GM12892 (cell line): ENCODE measurements around the gene SLC35A2. TPM values are rescaled to one million over a fixed set of nuclear protein-coding genes. Genes with fewer than 3 reads are reported as not detected.

Source experiments
- DNase-seq: peaks from one replicate; pipeline ENCODE4 v3.0.0; 2011; ENCODE audit not compliant: insufficient read length
- FAIRE-seq: peaks from 2 replicates; lab custom pipeline; 2011; peaks lifted over from hg19 to GRCh38; lab: Jason Lieb, UNC
- POLR2A ChIP-seq: IDR thresholded peaks from 2 replicates; pipeline ENCODE4 v1.6.1; 2011; ENCODE audit warnings: low read depth, low read length, control low read depth
- POLR2AphosphoS5 ChIP-seq: IDR thresholded peaks from 2 replicates; pipeline ENCODE4 v1.6.1; 2011; ENCODE audit warnings: low read depth, low read length, control low read depth
- TAF1 ChIP-seq: IDR thresholded peaks from 2 replicates; pipeline ENCODE4 v1.6.1; 2011; ENCODE audit warnings: low read depth, mild to moderate bottlenecking, control low read depth, low read length, borderline replicate concordance
- polyA plus RNA-seq: library from polyadenylated mRNA; unstranded; fragments of >200 nt; gene quantifications from one replicate; pipeline ENCODE4 v1.2.1, GENCODE V29; 2012; ENCODE audit warnings: missing spikeins, inconsistent platforms; ENCODE audit not compliant: missing spikeins

SLC35A2 gene
- 8.3 TPM for polyA plus RNA-seq

DNA sequence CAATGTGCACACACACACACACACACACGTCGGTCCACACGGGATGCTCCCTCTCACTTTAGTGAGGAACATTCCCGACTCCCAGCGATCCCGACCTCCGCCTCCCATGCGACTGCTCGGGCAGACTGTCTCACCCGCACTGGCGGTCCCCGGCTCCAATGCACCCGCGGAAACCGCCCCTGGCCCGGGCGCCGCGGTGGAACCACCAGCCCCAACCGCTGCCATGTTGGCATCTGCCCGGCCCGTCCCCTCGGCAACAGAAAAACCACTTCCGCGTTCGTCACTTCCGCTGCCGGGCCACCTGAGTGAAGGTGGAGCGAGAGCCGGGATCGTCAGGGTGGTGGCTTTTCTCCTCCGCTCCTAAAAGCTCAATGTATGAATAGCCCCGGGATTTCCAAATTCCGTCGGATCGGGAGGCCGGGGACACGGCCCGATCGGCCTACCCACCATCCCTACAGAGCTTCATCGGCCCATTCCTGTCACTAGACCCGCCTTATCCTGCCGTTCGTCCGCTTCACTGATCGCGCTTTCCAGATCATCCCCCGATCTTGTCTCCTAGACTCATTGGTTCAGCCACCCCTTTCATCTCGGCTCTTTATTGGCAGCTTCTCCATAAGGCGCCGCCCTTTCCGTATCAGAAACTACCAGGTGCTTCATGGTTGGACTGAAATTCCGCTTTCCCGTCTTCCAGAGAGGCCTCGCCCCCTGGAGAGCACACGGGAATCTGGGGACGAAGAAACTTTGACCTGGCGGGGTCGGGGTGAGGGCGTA is at the start of gene SLC35A2:
SLC35A2 (minus strand) TSS at position 235 of the 771 bp plus-strand sequence; CDS start at position 225, 10 bp downstream.
- DNase-seq: peak; percentile 75
- peak; percentile 87 for FAIRE-seq
- peak; percentile 87; the same call in 1 of the 2 replicates for TF ChIP-seq POLR2AphosphoS5
- TF ChIP-seq TAF1: 0 out of 2 replicates have a peak, but pooled peaks have one; percentile 6
- peak; percentile 71 for TF ChIP-seq POLR2A

DNA sequence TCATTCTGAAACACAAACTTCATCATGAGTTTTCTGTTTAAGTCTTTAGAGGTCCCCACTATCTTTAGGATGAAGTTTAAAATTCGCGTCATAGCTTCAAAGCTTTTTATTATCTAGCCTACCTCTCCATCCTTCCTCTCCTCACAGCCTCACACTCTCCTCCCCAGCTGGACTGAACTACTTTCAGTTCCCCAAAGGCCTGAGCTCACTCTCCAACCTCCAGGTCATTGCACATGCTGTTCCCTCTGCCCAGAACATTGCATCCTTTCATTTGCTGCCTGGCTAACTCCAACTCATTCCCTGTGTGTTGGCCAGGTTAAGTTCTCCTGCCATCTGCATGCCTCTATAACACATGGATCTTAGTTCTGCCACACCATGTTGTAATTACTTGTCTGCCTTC is 48.8 kb upstream of the SLC35A2 start:
- DNase-seq (no peak), FAIRE-seq (no peak)
- TF ChIP-seq POLR2AphosphoS5: no peak
- no peak for TF ChIP-seq TAF1
- no peak for TF ChIP-seq POLR2A

DNA sequence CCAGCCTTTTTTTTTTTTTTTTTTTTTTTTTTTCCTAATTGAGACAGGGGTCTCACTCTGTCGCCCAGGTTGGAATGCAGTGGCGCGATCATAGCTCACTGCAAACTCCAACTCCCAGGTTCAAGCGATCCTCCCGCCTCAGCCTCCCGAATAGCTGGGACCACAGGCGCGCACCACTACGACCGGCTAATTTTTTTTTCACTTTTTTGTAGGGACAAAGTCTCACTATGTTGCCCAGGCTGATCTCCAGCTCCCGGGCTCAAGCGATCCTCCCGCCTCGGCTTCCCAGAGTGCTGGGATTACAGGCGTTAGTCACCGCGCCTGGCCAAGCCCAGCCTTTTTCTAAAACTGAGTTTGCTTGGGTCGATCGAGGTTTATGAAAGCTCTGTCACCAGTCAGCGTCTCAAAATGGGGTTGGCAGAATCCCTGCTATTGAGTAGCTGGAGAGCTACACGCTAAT is 47.2 kb upstream of the SLC35A2 start:
- TF ChIP-seq POLR2A (no peak), TAF1 (no peak), POLR2AphosphoS5 (no peak)

DNA sequence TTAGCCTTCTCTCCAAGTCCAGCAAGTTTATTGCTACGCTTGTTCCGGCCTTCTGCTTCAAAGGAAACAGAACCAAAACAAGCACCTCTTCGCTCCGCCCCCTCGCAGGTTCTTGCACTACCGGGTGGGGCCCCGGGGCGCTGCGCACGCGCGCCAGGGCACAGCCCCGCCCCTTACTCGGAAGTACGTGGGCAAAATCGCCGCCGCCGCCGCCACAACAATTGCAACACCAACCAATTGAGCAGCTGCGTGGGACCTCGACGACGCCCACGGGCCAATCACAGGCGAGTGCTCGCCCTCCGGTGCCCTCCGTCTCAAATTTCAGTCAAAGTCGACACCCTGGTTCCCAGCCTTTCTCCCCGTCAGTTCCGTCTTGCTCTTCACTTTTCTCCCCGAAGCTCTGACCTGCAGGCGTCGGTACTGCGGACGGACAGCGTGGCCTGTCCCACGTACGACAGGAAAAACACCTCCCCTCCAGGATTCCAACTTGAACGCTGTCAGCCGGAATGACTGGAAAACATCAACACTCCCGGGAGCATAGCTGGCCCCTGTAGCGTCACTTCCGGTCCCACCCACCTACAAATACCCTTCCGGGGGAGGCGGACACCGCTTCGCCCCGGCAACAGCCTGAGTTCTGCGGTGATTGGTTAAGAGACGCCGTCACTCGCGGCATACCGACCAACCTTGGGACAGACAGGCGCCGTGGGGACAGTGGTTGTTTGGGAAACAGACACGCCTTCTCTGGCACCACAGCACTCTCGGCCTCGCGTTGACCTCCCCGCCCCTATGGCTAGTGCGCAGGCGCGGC is 46.6 kb upstream of the SLC35A2 start:
- TF ChIP-seq POLR2A: no peak; the same call in 1 of the 2 replicates
- TF ChIP-seq TAF1: no peak
- no peak for TF ChIP-seq POLR2AphosphoS5
- FAIRE-seq (peak; percentile 98), DNase-seq (peak; percentile 83)

More for the DNA sequence above, 47.2 kb upstream of the SLC35A2 start:
- no peak for FAIRE-seq
- no peak for DNase-seq

DNA sequence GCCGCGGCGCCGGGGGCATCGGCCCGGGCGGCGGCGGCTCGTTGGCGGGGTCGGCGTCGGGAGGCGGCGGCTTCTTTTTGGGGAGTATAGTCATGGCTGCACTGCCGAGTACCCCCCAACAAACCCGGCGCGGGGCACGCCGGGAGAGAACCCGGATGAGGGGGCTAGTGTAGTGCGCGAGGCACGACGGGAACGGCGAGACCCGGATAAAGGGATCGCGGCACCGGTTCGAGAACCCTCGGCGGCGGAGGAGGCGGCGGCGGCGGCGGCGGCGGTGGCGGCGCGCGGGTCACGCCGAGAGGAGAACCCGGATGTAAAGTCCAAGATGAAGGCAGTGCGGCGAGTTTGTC is 46.0 kb upstream of the SLC35A2 start, which contains the start of gene OTUD5:
OTUD5 (minus strand) TSS at position 131 of the 350 bp plus-strand sequence; CDS start at position 94, 37 bp downstream.
- DNase-seq: peak; percentile 75
- TF ChIP-seq TAF1 (0 out of 2 replicates have a peak, but pooled peaks have one; percentile 17), POLR2A (no peak)
- peak; percentile 44 for FAIRE-seq

DNA sequence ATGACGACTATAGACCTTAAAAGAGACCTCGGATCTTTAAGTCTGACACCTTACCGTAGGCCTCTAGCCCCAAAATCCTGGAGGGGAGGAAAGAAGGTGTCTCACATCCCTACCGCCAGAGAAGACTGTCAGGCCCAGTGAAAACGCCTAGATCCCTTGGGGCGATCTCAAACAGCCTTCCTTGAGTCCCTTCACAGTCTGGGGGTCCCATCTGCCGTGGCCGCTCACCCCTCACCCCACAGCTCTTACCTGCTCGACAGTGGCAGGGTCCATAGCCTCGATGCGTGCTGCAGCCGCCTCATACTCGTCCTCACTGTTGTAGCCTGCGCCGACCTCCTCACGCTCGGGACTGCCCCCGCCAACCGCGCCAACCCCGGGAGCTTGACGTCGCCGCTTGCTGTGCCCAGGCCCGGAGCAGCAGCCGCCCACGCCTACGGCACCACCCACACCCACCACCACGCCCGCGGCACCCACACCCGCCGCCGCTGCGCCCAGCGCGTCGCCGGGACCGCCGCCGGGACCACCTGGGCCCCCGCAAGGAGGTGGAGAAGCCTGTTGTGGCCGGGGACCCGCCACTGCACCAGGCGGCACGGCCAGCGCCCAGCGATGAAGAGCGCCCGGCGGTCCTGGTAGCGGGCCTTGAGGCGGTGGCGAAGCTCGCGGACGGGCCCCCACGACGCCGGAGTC is 45.4 kb upstream of the SLC35A2 start:
- TF ChIP-seq POLR2A: no peak
- 0 out of 2 replicates have a peak, but pooled peaks have one; percentile 9 for TF ChIP-seq POLR2AphosphoS5
- FAIRE-seq: peak; percentile 78
- no peak for DNase-seq

DNA sequence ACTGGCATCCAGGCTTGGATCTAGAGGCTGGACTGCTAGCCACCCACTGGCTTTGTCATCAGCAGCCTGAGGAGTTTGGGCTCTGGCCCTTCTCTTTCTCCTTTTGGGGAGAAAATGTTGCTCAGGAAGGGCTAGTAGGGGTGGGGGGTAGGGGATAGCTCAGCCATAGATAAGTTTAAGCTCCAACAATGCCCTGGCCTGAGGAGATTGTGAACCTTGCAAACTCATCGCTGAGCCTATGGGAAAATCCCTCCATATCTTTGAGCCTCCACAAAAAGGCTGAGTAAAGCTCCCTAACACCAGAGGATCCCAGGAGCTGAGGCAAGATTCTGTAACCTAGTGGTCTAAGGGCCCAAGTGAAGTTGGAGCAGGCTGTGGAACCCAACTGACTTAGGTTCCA is 37.1 kb upstream of the SLC35A2 start:
- no peak for TF ChIP-seq POLR2AphosphoS5
- TF ChIP-seq POLR2A: no peak
- TF ChIP-seq TAF1: no peak
- DNase-seq (no peak), FAIRE-seq (no peak)

DNA sequence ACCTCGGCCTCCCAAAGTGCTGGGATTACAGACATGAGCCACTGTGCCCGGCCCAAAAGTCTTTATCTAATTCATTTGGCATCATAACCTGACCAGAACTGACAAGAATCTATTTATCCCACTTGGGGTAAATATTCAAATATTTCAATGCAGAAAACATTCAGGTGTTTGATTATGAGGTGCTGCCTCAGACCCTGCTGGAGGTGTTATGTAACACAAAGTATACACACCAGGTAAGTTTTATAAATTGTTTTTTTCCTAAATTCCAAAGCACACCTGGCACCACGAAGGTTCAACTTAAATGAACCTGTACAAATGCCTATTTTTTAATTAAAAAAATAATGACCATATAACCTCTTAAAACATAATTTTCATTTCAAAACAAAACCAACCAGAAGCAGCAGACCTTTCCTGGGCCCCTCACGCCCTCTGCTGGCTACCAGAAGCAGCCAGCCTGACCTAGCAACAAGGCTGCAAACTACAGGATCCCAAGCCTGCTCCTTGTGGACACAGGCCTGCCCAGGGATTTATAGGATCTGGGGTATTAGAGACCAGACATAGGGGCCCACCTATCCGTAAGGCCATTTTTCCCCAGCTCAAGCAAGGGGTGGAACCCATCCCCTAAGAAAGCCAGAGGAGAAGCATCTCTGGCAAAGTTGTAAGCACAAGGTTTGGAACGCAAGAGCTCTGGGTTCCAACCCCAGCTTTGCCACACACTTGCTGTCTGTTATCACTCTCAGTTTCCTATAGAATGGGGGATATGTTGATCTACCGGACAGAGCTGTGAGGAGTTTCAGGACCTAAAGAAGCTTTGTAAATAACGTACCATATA is 34.3 kb upstream of the SLC35A2 start:
- no peak for TF ChIP-seq TAF1
- no peak for TF ChIP-seq POLR2AphosphoS5
- TF ChIP-seq POLR2A: no peak
- no peak for DNase-seq
- FAIRE-seq: peak; percentile 74

DNA sequence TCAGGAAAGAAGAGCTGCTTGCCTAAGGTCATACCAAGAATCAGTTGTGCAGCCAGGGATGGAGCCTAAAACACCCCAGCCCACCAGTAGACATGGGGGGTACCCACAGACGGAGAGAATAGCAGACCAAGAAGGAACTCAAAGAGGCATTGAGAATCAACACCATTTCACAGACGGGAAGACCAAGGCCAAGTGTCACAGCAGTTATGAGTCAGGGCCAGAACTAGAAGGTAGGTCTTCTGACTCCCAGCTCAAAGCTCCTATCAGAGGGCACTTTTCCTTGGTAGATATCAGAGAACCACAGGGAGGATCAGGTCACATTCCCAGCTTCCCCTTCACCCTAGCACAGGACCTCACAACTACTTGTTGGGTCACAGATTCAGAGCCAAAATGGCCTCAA is 31.4 kb upstream of the SLC35A2 start:
- FAIRE-seq (peak; percentile 81), DNase-seq (no peak)
- no peak for TF ChIP-seq POLR2A
- TF ChIP-seq POLR2AphosphoS5: no peak
- no peak for TF ChIP-seq TAF1

DNA sequence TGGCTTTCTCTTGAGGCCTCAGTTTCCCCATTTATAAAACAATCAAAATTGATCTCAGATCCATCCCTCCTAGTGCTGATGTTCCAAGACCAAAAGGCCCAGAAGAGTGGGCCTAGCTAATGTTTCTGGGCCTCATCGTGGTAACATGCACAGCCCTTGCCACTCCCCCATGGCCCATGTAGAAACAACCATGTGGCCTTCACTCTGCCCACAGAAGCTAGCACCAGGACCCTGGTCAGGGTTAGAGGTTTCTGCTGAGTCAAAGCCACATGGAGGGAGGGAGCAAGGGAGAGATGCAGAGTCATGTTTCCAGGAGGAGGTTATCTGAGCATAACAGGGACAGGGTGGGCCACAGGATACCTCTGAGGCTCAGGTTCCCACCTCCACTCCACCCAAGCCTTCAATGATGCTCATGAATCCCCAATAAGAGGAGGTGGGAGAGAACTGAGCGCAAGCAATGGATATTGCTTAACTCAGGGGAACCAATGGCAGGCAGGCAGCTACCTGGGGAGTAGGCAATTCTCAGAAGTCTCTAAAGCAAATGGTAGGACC is 29.0 kb upstream of the SLC35A2 start:
- no peak for FAIRE-seq
- no peak for DNase-seq
- TF ChIP-seq POLR2AphosphoS5 (no peak), POLR2A (no peak), TAF1 (no peak)
